Urinary bladder (tissue), 2 donors: ENCODE measurements around the gene DDT. TPM values are rescaled to one million over a fixed set of nuclear protein-coding genes. Genes with fewer than 3 reads are reported as not detected.

Experiments
- polyA plus RNA-seq: library from polyadenylated mRNA; stranded (reverse); fragments of 200-250 nt; gene quantifications from one replicate; pipeline ENCODE4 v1.2.3, GENCODE V29; 2013
- total RNA-seq: library from RNA; depleted of rRNA; stranded (reverse); fragments of >200 nt; gene quantifications from one replicate; pipeline ENCODE4 v1.2.3, GENCODE V29; 2014
- donor health status: healthy.

Gene DDT
- total and polyA plus RNA-seq, 2 donors = 71.1 to 232 TPM

Other genes starting within 250 kb of the DDT start
- gene ZNF70, start 223.3 kb downstream of the DDT start, total RNA-seq = 9.9 TPM
- 1.6 TPM for gene ZNF70, start 223.3 kb downstream of the DDT start, polyA plus RNA-seq
- gene VPREB3, start 220.0 kb downstream of the DDT start, total RNA-seq = not detected
- not detected for gene VPREB3, start 220.0 kb downstream of the DDT start, polyA plus RNA-seq
- 0.63 TPM for gene C22orf15, start 211.5 kb downstream of the DDT start, total RNA-seq
- gene C22orf15, start 211.5 kb downstream of the DDT start, polyA plus RNA-seq = 0.82 TPM
- 3.6 TPM for gene CHCHD10, start 206.5 kb downstream of the DDT start, total RNA-seq
- 69.8 TPM for gene CHCHD10, start 206.5 kb downstream of the DDT start, polyA plus RNA-seq
- 7.3 TPM for gene MMP11, start 201.6 kb downstream of the DDT start, total RNA-seq
- gene MMP11, start 201.6 kb downstream of the DDT start, polyA plus RNA-seq = 5.6 TPM
- 16.7 TPM for gene SMARCB1, start 187.5 kb downstream of the DDT start, total RNA-seq
- gene SMARCB1, start 187.5 kb downstream of the DDT start, polyA plus RNA-seq = 47.9 TPM
- gene DERL3, start 135.4 kb downstream of the DDT start, total RNA-seq = 0.74 TPM
- gene DERL3, start 135.4 kb downstream of the DDT start, polyA plus RNA-seq = 0.98 TPM
- 13.0 TPM for gene SLC2A11, start 116.6 kb downstream of the DDT start, total RNA-seq
- gene SLC2A11, start 116.6 kb downstream of the DDT start, polyA plus RNA-seq = 12.0 TPM
- 70.1 TPM for gene MIF, start 80.1 kb downstream of the DDT start, total RNA-seq
- gene MIF, start 80.1 kb downstream of the DDT start, polyA plus RNA-seq = 528 TPM
- gene GSTT2B, start 13.2 kb downstream of the DDT start, total RNA-seq = 2.1 TPM
- 30.4 TPM for gene GSTT2B, start 13.2 kb downstream of the DDT start, polyA plus RNA-seq
- 3.0 TPM for gene DDTL, start 7.6 kb downstream of the DDT start, total RNA-seq
- gene DDTL, start 7.6 kb downstream of the DDT start, polyA plus RNA-seq = 6.3 TPM
- not detected for gene GSTT2, start 5.7 kb upstream of the DDT start, total RNA-seq
- gene GSTT2, start 5.7 kb upstream of the DDT start, polyA plus RNA-seq = 5.7 TPM
- not detected for gene GSTT4, start 31.0 kb upstream of the DDT start, total RNA-seq
- gene GSTT4, start 31.0 kb upstream of the DDT start, polyA plus RNA-seq = not detected
- gene CABIN1, start 36.9 kb upstream of the DDT start, total RNA-seq = 34.2 TPM
- 39.0 TPM for gene CABIN1, start 36.9 kb upstream of the DDT start, polyA plus RNA-seq
- gene SUSD2, start 207.0 kb upstream of the DDT start, total RNA-seq = 0.26 TPM
- gene SUSD2, start 207.0 kb upstream of the DDT start, polyA plus RNA-seq = 8.3 TPM